ENCODE results near the gene IRF6. TPM values are rescaled to one million over a fixed set of nuclear protein-coding genes. Genes with fewer than 3 reads are reported as not detected.

Gene IRF6
- total RNA-seq, 1 donor from 2014 or later, result 21.2 TPM

- Histone ChIP-seq H3K27ac (ENCODE audit: low read depth, low read length) (no peak overlapping the region), H3K27me3 (ENCODE audit: insufficient read depth, low read length) (no peaks in the 10 kb centered on the region), H3K36me3 (ENCODE audit: insufficient read depth, low read length) (peaks cover 25% of the 10 kb centered on the region), H3K9ac (ENCODE audit: low read length) (no peak overlapping the region), H3K4me1 (ENCODE audit: insufficient read depth, low read length) (no peaks in the 10 kb centered on the region), H3K4me2 (ENCODE audit: low read length) (no peak overlapping the region), H4K20me1 (ENCODE audit: insufficient read depth, low read length) (no peaks in the 10 kb centered on the region), H3K9me3 (ENCODE audit: insufficient read depth, low read depth, low read length) (no peaks in the 10 kb centered on the region), H3K4me3 (ENCODE audit: insufficient read depth, low read depth, low read length) (no peak overlapping the region), H2AFZ (ENCODE audit: low read depth, low read length) (no peak overlapping the region), H3K79me2 (ENCODE audit: insufficient read depth, low read length) (no peaks in the 10 kb centered on the region)
- no peak for FAIRE-seq
- H3K4me3 Mint-ChIP-seq (ENCODE audit: unreplicated experiment), result no peak overlapping the region
- H3K9me3 Mint-ChIP-seq (ENCODE audit: unreplicated experiment), result no peaks in the 10 kb centered on the region
- TF ChIP-seq, protein P1, sequence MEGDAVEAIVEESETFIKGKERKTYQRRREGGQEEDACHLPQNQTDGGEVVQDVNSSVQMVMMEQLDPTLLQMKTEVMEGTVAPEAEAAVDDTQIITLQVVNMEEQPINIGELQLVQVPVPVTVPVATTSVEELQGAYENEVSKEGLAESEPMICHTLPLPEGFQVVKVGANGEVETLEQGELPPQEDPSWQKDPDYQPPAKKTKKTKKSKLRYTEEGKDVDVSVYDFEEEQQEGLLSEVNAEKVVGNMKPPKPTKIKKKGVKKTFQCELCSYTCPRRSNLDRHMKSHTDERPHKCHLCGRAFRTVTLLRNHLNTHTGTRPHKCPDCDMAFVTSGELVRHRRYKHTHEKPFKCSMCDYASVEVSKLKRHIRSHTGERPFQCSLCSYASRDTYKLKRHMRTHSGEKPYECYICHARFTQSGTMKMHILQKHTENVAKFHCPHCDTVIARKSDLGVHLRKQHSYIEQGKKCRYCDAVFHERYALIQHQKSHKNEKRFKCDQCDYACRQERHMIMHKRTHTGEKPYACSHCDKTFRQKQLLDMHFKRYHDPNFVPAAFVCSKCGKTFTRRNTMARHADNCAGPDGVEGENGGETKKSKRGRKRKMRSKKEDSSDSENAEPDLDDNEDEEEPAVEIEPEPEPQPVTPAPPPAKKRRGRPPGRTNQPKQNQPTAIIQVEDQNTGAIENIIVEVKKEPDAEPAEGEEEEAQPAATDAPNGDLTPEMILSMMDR (IDR thresholded peaks at IDR 0.05; ENCODE audit: insufficient read depth, low read depth, low read length), result no peak
- no peak for TF ChIP-seq EZH2 (IDR thresholded peaks at IDR 0.05; ENCODE audit: insufficient read depth, low read length)
- H3K27ac Mint-ChIP-seq (ENCODE audit: unreplicated experiment), result no peak overlapping the region
- peaks cover 4% of the 10 kb centered on the region for H3K36me3 Mint-ChIP-seq (ENCODE audit: low read depth, unreplicated experiment)
- DNase-seq (ENCODE audit: low read depth), result no peak
- no peaks in the 10 kb centered on the region for H3K4me1 Mint-ChIP-seq (ENCODE audit: low read depth, unreplicated experiment)
- no peaks in the 10 kb centered on the region for H3K27me3 Mint-ChIP-seq (ENCODE audit: low read depth, unreplicated experiment)
Observed at GRCh38 chr1:209855006-209855405, 49.1 kb upstream of the IRF6 start.

DNA sequence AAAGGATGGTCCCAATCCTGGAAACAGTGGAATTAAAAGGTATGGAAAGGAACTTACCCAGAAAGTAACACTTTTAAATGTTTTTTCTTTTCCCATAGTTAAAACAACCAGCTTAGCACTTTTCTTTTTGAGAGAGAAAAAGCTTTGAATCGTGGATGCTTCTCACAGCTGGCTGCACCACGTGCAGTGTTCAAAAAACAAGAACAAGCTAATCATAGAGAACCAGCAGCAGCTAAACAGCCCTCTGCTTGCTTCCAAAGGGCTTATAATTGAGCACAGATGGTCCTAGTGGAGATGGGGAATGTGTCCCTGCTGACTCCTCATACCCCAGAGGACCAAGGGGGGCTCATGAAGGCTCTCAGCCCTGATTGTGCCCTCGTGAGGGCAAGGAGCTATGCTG lies 48.3 kb upstream of the IRF6 start:
- no peak for FAIRE-seq
- H3K4me1 Mint-ChIP-seq (ENCODE audit: low read depth, unreplicated experiment), result no peaks in the 10 kb centered on the region
- no peak overlapping the region for H3K4me2 ChIP-seq (ENCODE audit: low read length)
- H3K4me3 Mint-ChIP-seq (ENCODE audit: unreplicated experiment), result no peak overlapping the region
- H2AFZ ChIP-seq (ENCODE audit: low read depth, low read length), result no peak overlapping the region
- H3K36me3 Mint-ChIP-seq (ENCODE audit: low read depth, unreplicated experiment), result peaks cover 4% of the 10 kb centered on the region
- H3K27me3 Mint-ChIP-seq (ENCODE audit: low read depth, unreplicated experiment), result no peaks in the 10 kb centered on the region
- no peaks in the 10 kb centered on the region for H3K4me1 ChIP-seq (ENCODE audit: insufficient read depth, low read length)
- peaks cover under 1% of the 10 kb centered on the region for H3K79me2 ChIP-seq (ENCODE audit: insufficient read depth, low read length)
- H3K4me3 ChIP-seq (ENCODE audit: insufficient read depth, low read depth, low read length), result no peak overlapping the region
- no peak overlapping the region for H3K27ac Mint-ChIP-seq (ENCODE audit: unreplicated experiment)
- H3K36me3 ChIP-seq (ENCODE audit: insufficient read depth, low read length), result peaks cover 25% of the 10 kb centered on the region
- H3K9ac ChIP-seq (ENCODE audit: low read length), result no peak overlapping the region
- TF ChIP-seq EZH2 (IDR thresholded peaks at IDR 0.05; ENCODE audit: insufficient read depth, low read length), result no peak
- TF ChIP-seq, protein P1 (IDR thresholded peaks at IDR 0.05; ENCODE audit: insufficient read depth, low read depth, low read length), result no peak
- no peak overlapping the region for H3K27ac ChIP-seq (ENCODE audit: low read depth, low read length)
- DNase-seq (ENCODE audit: low read depth), result no peak
- no peaks in the 10 kb centered on the region for H4K20me1 ChIP-seq (ENCODE audit: insufficient read depth, low read length)
- no peaks in the 10 kb centered on the region for H3K27me3 ChIP-seq (ENCODE audit: insufficient read depth, low read length)
- H3K9me3 Mint-ChIP-seq (ENCODE audit: unreplicated experiment), result no peaks in the 10 kb centered on the region
- H3K9me3 ChIP-seq (ENCODE audit: insufficient read depth, low read depth, low read length), result no peaks in the 10 kb centered on the region

GRCh38 chr1:209853676-209854075 lies 47.7 kb upstream of the IRF6 start:
- no peak overlapping the region for H3K27ac Mint-ChIP-seq (ENCODE audit: unreplicated experiment)
- Histone ChIP-seq H4K20me1 (ENCODE audit: insufficient read depth, low read length) (no peaks in the 10 kb centered on the region), H3K27ac (ENCODE audit: low read depth, low read length) (no peak overlapping the region), H3K27me3 (ENCODE audit: insufficient read depth, low read length) (no peaks in the 10 kb centered on the region), H3K4me2 (ENCODE audit: low read length) (no peak overlapping the region), H3K79me2 (ENCODE audit: insufficient read depth, low read length) (peaks cover 5% of the 10 kb centered on the region), H3K36me3 (ENCODE audit: insufficient read depth, low read length) (peaks cover 25% of the 10 kb centered on the region), H2AFZ (ENCODE audit: low read depth, low read length) (no peak overlapping the region), H3K4me3 (ENCODE audit: insufficient read depth, low read depth, low read length) (no peak overlapping the region), H3K4me1 (ENCODE audit: insufficient read depth, low read length) (no peaks in the 10 kb centered on the region), H3K9me3 (ENCODE audit: insufficient read depth, low read depth, low read length) (no peaks in the 10 kb centered on the region), H3K9ac (ENCODE audit: low read length) (no peak overlapping the region)
- TF ChIP-seq EZH2 (IDR thresholded peaks at IDR 0.05; ENCODE audit: insufficient read depth, low read length), result no peak
- TF ChIP-seq, protein P1 (IDR thresholded peaks at IDR 0.05; ENCODE audit: insufficient read depth, low read depth, low read length), result no peak
- H3K4me3 Mint-ChIP-seq (ENCODE audit: unreplicated experiment), result no peak overlapping the region
- no peaks in the 10 kb centered on the region for H3K27me3 Mint-ChIP-seq (ENCODE audit: low read depth, unreplicated experiment)
- no peaks in the 10 kb centered on the region for H3K4me1 Mint-ChIP-seq (ENCODE audit: low read depth, unreplicated experiment)
- peaks cover 4% of the 10 kb centered on the region for H3K36me3 Mint-ChIP-seq (ENCODE audit: low read depth, unreplicated experiment)
- FAIRE-seq (no peak), DNase-seq (ENCODE audit: low read depth) (no peak)
- no peaks in the 10 kb centered on the region for H3K9me3 Mint-ChIP-seq (ENCODE audit: unreplicated experiment)
